ENCODE data around the gene TLE3.
"Not testable (repeated sequence)": the region's sequence is repeated elsewhere in the genome, so short reads cannot be mapped to it uniquely, and the experiment has no call there.

The TLE3 gene

DNA sequence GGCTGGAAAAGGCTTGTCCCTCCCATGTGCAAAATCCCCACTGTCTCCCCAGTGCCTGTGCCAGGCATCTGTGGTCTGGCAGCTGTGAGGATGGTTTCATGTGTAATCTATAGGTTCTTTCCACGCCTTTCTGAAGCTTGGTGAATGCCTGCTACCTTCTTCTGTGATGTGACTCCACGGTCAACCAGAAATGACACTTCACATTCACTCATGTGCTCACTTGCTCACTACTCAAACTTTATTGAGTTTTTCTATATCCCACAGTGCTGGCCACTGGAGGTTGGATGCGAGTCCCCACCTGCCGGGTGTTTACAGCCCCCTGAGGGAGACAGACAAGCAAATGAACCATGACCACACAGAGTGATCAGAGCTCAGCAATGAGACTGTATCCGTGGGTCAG, 27.9 kb upstream of the TLE3 start:
- DNase-seq = no peak

DNA sequence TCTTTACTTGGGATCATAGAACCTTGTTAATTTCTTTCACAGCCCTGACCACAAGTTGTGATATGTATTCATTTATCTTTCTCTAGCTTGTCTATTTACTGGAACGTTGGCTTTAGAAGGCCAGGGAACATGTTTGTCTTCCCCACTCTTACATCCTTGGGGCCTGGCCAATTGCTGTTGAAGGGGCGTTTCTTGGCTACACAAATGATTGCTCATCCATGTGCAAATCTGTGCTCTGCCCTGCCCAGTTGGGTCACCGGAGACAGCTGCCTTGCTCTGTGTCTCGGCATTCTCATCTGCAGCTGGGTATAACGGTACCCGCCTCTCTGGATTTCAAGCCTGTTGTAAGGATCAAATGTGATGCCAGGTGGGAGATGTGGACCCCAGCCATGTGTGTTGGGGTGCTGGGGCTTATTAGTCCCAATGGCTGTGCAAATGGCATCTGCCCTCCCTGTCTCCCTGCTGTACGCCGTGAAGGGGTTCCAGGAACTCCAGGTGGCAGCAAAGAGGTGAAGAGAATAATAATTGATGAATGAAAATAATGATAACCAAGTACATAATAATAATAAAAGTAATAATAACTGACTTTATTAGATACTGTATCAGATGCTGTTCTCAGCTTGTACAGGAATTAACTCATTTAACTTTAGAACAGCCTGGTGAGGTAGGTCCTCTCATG, 24.0 kb upstream of the TLE3 start:
- no peak for DNase-seq

DNA sequence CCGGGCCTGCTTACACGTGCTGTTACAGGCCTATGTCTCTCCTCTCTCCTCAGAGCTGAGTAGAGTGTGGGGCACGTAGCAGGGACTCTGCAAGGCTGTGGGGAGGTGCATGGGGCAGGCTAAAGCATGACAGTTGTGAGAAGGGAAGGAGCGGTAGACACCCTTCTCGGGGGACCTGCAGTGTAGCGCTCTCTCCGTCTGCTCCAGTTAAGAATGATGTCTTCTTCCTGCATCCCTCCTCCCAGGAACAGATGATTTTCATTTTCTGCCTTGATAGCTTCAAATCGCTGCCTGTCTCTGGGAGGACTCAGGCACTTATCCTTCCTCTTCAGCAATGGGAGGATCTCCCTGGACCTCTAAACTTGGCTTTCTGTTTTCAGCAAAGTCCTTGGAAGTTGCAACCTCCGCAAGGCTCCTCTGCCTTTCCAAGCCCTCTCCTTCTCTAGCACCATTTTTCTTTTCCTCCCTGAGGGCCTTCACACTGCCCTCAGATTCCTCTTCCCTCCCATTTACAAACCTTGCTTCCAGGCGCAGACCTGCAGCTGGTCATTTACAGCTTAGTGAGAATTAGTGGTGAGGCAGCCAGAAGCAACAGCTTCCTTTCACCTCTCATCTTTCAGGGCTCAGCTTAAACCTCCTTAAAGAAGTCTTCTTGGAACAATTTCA, 23.4 kb upstream of the TLE3 start:
- no peak for DNase-seq

DNA sequence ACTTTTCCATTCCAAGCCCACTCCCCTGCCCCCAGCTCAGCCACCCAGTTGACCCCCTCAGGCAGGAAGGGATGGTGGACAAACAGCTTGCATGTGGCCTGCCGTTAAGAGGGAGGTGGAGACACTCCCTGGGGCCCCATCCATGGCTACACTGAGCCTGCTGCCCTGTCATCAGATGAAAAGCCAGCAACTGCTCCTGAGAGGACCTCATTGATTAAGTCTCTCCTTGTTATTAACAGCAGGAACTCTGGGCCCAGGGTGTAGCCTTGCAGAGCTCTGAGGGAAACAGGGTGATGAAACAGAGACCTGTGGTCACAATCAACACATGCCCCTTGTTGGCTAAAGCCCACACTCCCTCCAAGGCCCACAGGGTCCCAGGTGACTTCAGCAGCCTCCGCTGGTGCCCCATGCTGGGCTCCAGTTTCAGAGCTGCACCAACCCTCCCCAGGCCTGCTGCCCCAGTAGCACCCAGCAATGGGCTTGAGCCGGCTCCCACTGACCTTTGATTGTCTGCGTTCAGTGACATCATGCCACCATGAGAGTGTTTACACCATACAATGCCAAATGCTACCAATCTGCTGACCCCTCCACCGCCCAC, 22.3 kb upstream of the TLE3 start:
- DNase-seq = no peak

DNA sequence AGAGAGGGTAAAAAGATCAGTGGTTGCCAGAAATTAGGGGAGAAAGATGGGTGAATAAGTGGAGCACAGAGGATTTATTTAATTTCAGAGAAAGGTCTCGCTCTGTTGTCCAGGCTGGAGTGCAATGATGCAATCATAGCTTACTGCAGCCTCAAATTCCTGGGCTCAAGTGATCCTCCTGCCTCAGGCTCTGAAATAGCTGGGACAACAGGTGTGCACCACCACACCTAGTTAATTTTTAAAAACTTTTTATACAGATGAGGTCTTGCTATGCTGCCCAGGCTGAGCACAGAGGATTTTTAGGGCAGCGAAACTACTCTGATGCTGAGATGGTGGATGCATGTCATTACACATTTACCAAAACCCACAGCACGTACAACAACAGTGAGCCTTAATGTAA, 20.9 kb upstream of the TLE3 start:
- DNase-seq = no peak

DNA sequence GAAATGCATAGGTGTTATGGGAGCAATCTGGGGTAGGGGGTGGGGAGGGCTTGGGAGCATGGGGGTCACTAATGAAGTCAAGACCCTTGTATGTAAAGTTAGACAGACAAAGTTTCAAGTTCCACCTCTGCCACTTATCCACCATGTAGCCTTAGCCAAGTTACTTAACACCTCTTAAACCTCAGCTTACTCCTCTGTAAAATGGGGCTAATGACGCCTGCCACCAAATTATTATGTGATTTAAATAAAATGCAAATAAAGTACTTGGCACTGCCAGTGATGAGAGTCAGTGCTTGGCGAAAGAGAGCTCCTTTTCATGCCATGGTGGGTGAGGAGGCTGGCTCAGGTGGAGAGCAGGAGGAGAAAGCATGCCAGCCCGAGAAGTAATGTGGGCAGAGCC, 18.6 kb upstream of the TLE3 start:
- no peak for DNase-seq

DNA sequence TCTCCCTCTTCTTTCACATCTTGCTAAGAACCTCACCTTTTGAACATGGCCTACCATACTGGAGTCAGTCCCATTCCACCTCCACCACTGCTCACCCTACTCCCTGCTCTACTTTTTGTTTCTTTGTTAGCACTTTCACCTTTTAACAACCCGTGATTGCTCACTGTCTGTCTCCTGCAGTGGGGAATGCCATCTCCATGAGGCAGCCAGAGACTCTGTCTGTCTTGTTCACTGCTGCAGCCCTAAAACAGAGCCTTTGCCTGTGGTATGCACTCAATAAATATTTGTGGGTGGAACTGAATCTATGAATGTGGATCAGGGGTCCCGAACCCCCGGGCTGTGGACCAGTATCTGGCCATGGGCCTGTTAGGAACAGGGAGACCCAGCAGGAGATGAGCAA, 16.5 kb upstream of the TLE3 start:
- DNase-seq = no peak

DNA sequence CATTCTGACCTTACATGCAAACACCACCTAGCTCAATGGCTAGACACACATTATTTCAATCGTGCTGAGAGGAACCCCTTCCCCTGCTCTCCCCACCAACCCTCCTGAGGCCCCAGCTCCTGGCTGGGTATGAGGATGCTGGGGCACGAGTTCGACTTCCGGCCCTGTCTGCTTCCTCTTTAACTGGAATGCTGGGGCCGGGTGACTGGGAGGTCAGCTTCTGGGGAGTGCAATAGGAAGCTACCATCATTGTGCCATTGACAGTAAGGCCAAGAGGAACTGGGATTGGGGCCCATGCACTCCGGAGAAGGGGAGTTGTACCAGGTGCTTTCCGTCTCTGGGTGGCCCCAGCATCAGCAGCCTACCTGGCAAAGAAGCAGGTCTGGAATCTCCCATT, 15.6 kb upstream of the TLE3 start:
- DNase-seq = no peak

DNA sequence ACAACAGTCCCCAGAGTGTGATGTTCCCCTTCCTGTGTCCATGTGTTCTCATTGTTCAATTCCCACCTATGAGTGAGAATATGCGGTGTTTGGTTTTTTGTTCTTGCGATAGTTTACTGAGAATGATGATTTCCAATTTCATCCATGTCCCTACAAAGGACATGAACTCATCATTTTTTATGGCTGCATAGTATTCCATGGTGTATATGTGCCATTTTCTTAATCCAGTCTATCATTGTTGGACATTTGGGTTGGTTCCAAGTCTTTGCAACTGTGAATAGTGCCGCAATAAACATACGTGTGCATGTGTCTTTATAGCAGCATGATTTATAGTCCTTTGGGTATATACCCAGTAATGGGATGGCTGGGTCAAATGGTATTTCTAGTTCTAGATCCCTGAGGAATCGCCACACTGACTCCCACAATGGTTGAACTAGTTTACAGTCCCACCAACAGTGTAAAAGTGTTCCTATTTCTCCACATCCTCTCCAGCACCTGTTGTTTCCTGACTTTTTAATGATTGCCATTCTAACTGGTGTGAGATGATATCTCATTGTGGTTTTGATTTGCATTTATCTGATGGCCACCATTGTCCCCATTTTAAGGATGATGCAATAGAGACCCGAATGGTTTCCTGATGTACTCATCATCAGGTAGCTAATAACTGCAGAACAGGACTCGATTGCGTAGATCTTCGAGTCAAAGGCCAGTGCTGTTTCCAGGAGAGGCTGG, 15.0 kb upstream of the TLE3 start:
- not testable (repeated sequence) for DNase-seq

DNA sequence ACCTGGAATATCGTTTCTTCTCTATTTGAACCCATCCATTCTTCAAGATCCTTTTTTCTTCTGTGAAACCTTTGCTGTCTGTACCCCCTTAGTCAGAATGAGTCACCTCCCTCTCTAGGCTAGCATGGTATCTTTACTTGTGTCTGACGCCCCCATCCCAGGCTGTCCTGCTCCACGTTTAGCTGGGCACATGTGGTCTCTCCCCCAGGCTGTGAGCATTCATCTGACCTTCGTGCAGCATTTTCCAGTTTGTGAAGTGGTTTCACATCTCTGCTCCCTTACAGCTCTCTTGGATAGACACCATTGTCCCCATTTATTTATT, 14.3 kb upstream of the TLE3 start:
- DNase-seq = no peak

DNA sequence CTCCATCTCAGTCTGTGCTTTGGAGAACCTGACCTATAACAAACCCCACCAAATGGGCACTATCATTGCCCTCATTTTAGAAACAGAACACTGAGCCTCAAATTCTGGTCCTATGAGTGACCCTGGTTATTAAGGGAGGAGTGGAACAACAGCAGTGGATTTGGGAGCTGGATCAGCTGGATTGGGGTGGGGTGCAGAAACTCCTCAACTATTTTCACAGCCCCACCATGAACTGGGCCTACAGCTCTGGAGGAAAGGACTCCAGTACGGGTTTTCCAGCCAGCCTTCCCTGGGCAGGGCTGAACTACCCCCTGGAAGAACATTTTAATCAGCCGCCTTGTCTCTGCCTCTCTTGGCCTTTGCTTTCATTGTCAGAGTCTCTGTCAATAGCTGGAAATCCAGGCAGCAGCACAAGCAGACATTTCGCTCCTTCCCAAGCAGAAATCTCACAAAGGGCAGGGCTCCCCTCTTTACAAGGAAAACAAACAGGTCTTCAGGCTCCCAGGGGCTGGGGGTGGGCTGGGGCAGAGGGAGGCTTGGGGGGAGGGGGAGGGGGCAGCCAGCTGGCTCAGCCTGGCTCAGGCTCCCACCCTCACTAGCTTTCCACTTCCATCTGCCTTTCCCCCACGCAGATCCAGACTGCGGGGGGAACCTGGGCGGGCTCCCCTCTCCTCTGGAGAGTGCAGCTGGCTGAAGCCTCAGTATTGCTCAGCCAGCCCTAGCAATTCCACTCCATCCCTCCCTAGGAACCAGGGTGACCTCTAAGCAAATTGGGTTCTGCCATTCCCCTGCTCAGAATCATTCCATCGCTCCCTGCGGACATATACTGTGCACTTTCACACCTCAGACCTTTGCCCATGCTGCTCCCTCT, 13.7 kb upstream of the TLE3 start:
- DNase-seq = no peak

DNA sequence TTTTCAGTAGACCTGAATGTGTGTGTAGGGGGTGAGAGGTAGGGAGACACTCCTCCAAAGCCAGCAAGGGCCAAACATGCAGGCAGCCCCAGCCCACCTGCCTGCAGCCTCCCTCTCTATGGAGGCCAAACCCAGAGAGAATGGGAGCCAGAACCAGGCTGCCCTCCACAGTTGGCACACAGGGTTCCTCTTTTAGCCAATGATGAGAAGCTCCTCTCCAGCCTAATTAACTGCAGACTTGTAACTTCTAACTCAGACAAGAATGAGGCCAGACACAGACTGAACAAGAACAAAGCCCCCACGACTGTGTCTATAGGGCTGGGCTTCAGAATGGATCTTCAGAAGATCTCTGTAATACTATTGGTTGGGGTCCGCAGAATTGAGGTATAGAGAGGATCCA, 12.3 kb upstream of the TLE3 start:
- no peak for DNase-seq

DNA sequence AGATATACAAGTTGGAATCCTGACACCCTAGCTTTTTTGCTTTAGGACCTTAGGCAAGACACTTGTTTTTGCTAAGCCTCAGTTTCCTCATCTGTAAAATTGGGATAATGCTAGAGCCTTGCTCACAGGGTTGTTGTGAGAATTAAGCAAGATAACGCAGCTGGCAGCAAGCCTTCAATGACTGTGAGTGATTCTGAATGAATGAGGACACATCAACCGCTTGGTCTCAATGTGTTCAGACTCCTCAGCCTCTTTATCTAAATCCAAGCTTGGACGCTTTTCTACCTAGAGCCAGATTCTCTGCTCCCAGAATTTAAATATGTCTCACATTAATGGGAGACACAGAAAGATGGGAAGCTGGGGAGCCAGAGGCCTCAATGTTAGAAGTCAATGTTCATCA, 11.8 kb upstream of the TLE3 start:
- DNase-seq = no peak

DNA sequence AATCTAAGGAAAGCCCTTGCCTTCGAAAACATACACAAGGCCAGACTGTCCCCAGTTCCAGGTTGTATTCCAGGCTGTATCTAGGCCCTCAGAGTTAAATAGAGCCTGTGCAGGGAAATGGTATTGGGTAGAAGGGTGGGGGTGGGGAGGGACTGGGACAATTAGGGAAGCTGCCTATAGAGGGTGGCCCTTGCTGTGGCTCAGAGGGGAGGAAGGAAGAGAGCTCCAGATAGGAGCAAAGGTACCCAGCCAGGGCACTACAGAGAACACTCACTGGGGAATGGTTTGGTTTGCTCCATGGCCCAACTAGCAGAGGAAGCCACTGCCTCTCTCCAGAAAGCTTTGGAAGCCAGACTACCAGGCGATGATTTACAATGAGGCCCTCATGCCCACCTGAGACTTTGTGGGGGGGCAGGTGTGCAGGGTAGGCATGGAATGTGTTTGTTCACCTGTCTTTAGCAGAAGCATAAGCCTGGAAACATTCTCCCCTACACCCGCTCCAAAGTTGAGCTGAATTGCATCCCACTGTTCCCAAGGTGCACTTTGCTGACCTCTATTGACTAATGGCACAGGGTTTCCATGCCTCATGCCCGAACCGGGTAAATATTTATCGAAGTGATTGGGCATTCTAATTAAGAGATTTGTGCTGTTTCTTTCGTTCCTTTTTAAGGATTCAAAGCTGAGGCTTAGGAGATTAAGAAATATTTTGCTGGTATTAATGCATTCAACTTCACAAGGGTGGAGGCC, 6.3 kb upstream of the TLE3 start:
- no peak for DNase-seq

DNA sequence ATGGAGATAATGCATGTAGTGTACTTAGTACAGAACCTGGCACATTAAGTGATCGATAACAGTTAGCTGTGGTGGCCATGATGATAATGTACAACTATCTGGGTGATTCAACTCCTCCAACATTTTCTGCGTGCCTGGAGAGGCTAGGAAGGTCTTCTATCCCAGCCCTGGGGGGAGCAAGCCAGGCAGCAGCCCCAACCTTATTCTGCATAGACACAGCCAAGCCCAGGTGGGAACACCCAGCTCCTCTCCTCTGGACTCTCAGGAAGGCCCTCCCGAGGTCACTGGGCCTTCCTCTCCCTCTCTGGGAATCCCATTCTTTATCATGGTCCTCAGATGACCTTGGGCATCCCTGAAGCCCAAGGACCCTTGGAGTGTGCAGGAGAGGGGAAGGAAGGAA, 5.1 kb upstream of the TLE3 start:
- DNase-seq = no peak

DNA sequence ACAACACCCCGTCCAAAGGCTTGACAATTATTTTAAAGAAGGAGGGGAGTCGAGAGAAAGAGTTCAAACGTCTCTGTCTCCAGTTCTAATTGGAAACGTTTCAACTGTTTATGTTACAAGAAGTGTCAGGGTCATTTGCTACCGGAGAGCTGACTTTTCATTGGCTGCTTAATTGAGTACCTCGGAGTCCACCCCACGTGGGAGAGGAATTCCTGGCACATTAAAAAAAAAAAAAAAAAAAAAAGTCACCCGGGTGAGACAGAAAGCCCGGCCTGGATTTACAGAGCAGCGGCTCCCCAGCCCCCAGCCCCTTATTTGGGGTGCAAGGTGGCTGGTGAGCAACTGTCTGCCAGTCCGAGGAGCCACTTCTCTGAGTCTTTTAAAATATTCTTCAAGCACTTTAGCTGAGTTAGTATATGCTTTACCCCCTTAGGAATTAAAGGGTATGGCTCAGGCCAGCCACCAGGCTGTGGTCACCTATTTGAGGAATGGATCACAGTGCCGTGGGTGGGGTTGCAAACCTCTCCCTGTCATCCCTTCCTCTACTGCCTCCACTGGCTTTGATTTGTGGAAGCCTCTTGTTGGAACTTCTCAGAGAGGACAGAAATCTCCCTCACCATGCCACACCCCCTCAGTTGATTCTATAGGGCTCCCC, 3.9 kb upstream of the TLE3 start:
- no peak for DNase-seq

DNA sequence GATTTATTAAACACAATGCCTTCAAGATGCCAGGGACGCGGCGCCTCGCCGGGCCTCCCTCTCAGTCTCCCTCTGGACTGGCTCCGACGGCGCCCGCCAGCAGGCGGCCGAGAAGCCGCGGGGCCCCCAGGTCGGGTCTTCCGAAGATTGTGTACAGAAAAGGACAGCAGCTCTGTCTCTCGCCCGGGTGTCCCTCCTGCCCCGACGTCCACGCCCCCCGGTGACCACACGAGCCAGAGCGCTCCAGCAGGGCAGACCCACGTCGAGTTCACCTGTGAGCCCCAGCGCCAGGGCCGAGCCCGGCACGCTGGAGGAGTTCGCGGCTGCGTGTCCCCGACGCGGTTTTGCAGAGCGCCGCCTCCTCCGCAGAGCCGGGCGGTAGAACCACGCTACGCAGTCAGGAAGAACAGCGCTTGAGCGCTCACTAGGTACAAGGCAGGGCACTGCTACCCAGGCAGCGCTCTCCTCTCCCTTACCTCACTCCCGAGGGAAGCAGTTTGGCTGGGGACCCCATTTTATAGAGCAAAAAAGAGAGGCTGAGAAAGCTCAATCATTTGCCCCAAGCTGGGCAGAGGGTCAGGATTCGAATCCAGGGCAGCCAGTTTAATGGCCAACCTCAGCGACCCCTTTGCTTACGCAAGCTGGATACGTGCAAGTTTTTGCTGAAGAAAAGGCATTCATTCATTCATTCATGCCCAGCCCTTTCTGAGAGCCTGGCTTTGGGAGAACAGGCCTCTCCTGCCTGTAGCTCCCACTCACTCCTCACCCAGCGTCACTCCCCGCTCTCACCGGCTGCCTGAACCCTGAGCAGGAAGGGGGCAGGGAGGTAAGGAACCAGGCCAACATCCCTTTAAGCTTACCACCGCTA, 3.0 kb upstream of the TLE3 start:
- peak; percentile 39 to 80 (median 60) for DNase-seq

DNA sequence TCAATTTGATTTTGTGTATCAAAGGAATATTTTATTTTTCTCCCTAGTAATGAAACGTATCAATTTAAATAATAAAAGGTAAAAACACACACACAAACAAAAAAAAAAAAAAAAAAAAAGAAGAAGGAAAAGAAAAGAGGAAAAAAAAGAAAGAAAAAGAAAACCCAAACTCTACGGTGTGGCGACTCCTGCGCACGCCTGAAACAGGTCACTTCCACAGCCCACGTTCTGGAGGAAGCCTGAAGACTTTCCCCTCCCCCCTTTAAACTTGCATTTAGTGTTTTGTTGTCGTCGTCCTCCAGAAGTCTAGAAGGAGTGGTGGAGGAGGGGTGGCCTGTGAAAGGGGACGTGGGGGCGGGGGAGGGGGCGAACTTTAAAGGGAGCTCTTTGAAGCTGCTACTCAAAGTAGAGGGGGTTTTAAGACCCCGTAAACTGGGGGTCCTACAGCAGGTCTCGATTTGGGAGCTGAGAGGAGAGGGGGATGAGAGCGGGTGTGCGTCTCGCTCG, 2.3 kb upstream of the TLE3 start:
- DNase-seq = peak in 1 of 5 experiments; percentile 38

DNA sequence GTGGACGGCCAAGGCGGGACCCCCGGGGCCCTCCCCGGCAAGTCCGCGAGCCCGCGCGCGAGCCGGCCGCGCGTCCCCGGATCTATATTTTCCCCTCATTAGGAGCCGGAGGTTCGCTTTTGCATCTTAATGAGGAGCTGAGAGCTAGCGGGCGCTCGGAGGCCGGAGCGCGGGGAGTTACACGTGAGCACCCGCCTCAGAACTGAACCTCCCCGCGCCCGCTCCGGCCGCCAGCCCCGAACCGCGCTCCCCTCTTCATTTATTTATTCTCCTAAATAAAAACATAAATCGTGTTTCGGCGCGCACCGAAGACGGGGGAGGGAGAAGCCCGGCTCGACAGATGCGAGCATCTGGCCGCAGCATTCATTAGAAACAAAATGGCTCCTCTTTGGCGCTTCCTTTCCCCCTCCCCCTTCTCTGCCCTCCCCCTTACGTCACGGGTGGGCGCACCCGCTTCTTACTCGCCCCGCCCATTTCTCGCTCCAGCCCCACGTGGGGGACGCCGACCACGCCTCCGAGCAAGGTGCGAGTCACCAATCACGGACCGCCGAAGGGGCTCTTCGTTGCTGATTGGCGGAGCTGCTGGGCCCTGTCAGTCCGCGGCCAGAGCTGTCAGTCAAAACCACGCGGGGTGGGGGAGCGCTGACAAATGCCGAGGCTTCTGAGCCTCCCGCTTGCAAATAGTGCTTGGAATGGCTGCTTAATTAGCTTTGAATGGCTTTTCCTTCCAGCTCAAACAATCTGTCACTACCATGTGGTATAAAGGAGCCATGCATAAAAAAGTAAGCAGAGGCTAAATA, 1.6 kb upstream of the TLE3 start:
- peak; percentile 99 to 100 (median 99) for DNase-seq
